GM21515 (cell line): ENCODE data around the gene SLC9A5.

Experiments
- ATAC-seq: cut with Tn5 transposase; IDR thresholded peaks from one replicate; pipeline ENCODE4 v1.9.1; 2021; ENCODE audit not compliant: unreplicated experiment

SLC9A5 gene

DNA sequence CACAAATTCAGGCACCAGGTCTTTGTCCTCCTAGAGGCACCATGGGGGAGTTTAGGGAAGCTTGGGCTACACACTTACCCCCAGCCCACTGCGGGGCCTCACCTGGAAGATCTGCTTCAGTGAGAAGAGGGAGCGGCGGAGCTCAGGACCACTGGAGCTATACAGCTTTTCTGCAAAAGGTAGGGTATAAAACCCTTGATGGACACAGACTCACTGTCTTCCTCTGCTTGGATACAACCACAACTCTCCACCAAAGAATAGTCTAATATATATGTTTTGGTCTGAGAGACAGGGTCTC lies 10.6 kb upstream of the SLC9A5 start:
- no peak for ATAC-seq

DNA sequence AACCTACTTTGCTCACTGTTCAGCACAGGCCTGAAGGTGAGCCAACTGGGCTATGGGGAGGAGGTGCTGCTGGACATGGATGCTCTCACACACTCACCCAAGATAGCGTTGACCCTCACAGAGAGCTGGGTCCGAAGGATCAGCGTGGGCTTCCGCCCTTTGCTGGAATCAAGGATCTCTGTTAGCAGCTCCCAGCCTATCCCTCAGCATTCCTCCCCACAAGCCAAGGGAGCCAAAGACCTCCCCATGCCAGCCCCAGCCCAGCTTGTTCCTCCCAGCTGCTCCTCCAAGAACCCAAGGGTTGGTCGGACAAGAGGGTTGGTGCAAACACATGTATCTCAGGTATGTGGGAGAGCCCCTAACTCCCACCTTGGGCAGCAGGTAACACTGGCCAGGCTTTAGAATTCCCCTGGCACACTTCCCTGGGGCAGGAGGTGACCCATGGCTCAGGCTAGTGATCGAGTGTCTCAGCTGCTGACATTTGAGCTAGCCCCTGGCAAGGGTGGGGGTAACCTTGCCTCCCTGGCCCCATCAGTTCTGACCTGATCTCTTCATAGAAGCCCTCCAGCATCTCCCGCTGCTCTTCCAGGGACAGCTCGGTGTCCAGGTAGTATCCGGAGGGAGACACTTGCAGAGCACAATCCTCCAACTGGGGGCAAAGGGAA lies 9.8 kb upstream of the SLC9A5 start:
- no peak for ATAC-seq

GRCh38 chr16:67240506-67240905 lies 8.3 kb upstream of the SLC9A5 start:
- no peak for ATAC-seq

DNA sequence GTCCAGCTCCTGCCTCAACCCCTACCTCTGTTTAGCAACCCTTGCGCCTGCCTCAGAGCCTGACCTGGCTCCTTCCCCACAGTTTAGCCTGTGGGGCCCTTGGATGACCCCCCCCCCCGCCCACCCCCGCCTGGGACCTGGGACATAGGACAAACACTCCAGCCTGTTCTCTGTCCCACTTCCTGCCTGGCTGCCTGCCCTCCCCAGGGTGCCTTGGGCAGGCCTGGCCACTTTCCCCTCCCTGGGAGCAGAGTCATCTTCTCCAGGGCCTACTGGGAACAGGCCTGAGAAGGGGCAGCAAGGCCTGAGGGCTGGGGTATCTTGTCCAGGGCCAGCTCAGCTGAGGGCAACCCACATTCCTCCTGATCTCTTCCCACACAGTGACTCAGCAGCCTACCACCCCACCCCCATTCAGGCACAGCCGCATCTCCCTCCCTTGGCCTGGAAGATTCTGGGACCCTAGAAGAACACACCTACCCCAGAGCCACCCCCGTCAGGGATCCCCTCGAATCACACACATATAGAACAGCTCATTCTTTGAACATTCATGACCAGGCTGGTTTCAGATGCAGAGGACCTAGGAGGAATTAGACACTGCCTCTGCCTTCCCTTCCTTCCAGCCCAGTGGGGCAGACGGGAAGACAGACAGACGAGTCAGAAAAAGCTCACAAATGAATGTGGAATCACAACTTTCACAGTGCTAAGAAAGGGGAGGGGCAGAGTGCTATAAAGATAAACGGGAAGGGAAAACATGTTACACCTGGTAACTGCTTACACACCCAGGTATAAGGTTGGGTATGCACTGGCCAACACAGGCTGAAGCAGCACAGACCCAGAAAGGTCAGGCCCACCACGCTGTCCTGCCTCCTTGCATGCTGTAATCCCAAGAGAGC lies 7.5 kb upstream of the SLC9A5 start:
- ATAC-seq: no peak

DNA sequence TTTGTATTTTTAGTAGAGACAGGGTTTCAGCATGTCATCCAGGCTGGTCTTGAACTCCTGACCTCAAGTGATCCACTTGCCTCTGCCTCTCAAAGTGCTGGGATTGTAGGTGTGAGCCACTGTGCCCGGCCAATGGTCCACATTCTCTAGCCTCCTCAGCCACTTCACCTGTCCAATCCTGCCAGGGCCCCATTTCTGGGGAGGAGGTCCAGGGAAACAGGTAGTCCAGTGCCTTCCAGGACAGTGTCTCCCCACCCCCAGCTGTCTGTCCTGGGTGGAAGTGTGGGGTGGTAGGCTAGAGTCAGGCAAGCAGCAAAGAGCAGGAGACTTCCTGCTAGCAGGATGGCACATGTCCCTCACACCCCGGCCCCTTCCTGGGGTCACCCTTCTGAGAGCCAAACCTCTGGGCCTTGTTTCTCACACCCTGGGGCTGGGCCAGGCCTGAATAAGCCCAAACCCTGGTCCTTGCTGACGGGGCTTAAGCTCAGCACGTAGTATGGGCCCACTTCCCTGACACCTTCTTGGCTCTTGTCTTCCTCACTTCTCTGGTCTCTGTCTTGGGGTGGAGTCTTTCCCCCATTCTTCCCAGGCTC lies 6.5 kb upstream of the SLC9A5 start:
- ATAC-seq: no peak

DNA sequence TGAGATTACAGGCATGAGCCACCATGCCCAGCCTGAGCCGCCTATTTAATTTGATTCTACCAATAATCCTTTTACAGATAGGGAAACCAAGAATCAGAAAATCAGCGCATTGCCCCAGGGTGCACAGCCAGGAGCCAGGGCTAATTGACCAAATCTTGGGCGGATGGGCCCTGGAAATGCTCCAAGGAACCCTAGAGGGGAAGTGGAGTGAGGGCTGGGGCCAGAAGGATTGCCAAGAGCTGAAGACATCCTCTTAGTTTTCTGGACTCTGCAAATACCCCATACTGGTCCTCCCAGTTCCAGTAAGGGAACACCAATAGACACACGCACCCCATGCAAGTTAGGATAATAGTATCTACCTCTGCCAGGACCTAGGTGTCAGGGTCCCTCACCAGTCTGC lies 5.3 kb upstream of the SLC9A5 start:
- ATAC-seq: no peak

DNA sequence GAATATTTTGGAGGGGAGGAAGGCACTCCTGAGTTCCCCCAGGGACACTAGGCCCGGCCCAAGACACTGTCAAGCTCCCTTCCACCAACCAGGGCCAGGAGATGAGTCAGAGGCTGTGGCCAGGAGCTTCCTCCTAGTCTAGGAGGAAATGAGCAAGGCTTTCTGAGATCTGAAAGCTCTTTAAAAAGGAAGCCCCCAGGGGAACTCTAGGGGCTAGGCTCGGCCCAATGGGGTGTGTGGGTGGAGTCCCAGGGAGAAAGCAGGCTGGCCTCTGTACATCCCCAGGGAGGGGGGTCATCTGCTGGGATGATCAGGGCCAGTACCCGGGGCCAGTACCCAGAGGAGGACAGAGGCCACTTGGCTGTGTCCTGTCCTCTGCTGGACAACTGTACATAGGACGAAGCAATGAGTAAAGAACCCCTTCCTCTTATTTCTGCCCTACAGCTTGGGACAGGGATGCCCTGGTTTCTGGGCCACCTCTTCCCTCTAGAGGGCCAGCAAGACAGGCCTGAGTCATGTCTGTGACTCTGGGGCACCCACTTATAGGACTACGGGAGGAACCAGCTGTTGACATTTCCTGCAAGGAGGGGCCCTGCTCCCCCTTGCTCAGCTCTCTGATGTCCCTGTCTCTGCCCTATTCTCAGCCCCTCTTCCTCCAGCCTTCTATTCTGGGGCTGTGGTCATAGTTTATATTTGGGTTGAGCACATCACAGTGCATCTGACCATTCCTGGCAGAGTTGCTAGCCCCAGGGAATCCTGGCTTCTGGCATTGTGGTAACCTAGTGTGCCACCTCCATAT lies 4.2 kb upstream of the SLC9A5 start:
- ATAC-seq: peak; percentile 44

GRCh38 chr16:67245186-67245585 lies 3.6 kb upstream of the SLC9A5 start:
- ATAC-seq: no peak

DNA sequence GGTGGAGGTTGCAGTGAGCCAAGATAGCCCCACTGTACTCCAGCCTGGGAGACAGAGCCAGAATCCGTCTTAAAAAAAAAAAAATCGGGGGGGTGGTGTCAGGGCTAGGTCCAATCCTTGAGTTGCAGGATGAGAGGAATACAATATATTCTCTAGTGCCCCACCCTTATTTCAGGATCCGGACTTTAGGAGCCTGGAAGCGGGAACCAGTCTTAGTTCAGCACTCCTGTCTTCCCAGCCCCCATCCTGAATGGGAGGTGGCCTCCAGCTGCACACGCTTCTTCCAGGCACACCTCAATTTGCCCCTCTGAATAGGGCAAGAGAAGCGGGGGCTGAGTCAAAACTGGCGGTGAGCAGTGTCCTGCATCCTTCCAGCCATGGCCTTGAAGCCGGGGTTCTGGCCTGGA lies 3.1 kb upstream of the SLC9A5 start:
- ATAC-seq: no peak

DNA sequence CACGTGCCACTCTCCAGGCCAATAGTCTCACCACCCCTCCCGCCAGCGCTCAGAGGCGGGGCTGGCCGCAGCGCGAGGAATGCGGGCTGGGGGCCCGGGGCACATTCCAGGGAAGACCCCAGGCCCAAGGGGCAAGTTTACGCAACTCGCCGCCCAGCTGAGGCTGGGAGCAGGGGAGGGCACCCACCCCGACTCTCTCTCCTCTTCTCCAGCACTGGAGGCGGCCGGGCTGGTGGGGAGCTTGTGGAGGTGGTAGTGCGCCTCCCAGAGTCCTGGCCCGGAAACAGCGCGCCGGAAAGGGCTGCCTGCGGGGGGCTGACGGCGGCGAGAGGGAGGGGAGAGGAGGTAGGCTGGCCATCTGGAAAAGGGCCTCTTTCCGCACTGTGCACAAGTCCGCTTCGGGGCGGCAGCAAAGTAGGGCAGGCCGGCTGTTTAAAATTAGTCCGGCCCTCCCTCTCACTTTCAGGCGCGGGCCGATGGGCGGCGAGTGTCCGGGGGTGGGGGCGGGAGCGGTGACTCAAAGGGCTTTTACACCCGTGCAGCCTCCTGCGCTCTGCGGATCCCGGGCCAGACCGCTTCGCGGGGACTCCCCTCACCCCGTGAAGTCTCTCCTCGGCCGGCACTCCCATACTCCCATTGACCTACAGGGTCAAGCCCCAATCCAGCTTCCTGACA lies 2.6 kb upstream of the SLC9A5 start:
- peak; percentile 29 for ATAC-seq

DNA sequence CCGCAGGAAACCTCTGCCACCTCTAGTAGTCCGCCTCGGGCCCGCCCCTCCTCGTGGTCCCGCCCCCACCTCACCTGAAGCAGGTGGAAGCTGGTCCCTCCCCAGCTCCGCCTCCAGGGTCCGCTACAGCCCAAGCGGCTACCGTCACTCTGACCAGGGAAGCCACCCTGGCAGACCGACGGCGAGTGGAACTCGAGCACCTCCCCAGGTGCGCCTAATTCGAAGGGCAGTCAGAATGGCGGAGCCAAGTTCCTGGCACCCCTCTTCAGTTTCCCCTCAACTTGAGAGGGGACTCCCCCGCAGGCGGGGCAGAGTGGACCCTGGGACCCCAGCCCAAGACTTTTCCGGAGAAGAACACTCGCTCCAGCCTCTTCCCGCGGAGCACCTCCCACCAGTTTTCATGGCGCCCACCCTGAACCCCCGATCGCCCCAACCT lies 2.0 kb upstream of the SLC9A5 start:
- peak; percentile 8 for ATAC-seq

GRCh38 chr16:67247192-67248072 lies 1.3 kb upstream of the SLC9A5 start, which contains the start of gene FHOD1:
TSS of gene FHOD1 (minus strand) at chr16:67247481. CDS start at chr16:67247410, 71 bp downstream.
- peak; percentile 49 for ATAC-seq

GRCh38 chr16:67248073-67248400 lies 742 bp upstream of the SLC9A5 start:
- no peak for ATAC-seq

- ATAC-seq: no peak
Observed at GRCh38 chr16:67249178-67250044, 632 bp downstream of the SLC9A5 start.

GRCh38 chr16:67250045-67250327 lies 1.2 kb downstream of the SLC9A5 start:
- no peak for ATAC-seq

DNA sequence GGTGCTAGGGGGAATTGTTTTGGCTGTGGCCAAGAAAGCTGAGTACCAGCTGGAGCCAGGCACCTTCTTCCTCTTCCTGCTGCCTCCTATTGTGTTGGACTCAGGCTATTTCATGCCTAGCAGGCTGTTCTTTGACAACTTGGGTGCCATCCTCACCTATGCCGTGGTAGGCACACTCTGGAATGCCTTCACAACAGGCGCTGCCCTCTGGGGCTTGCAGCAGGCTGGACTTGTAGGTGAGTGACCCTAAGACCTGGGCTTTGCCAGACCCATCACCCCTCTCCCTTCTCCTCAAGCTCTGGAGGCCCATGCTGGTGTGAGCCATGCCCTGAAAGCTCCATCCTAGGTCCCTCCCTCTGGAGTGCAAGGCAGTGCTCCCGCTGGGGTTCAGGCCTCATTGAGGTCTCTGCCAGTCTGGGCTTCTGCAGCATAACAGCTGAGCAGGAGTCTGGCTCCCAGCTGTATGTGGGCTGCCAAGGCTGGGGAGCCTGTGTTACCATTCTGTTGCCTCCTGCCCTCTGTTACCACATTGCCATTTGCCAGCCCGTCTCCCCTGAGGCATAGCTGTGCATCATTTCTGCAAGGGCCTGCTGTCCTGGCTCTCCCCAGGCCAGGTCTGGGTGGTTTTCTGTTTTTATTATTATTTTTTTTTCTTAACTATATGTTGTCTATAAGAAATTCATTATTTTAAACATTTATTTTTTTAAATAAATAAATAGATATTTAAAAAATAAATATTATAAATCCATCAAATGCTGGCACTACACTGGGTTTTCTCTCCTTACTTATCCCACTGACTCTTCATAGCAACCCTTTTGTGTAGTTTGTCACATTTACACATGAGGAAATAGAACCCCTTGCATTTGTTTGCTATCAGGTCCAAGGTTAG lies 4.1 kb downstream of the SLC9A5 start:
- ATAC-seq: no peak

DNA sequence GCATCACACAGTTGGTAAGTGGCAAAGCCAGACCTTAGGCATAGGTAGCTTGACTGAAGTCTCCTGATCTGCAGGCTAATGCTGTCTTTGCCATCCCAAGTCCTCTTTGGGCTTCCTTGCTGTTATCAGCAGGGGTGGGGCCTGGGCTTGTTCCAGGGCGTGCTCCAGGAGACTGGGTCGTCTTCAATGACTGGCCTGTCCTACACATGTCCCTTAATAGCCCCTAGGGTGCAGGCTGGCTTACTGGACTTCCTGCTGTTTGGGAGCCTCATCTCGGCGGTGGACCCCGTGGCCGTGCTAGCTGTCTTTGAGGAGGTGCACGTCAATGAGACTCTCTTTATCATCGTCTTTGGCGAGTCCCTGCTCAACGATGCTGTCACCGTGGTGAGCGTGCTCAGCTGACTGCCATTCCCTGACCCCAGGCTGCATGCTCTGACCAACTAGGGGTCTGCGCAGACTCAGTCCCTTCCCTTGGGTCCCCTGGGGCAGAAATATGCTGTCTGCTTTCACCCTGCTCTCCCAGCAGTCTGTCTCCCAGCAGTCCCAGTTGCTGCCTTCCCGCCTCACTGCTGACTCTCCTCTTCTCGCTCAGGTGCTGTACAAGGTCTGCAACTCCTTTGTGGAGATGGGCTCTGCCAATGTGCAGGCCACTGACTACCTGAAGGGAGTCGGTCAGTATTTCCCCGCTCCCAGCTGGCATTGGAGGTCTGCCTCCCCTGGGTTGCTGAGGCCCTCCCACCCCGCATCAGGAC lies 6.2 kb downstream of the SLC9A5 start:
- ATAC-seq: no peak
